GM12872 (cell line): ENCODE measurements around the gene BICD2.

Source experiments
- TF ChIP-seq, protein P1 (sequence below): IDR thresholded peaks from 3 replicates; pipeline ENCODE4 v1.5.1; 2011; ENCODE audit warnings: low read depth, mild to moderate bottlenecking, low read length, moderate library complexity; ENCODE audit not compliant: insufficient read depth

Gene BICD2

DNA sequence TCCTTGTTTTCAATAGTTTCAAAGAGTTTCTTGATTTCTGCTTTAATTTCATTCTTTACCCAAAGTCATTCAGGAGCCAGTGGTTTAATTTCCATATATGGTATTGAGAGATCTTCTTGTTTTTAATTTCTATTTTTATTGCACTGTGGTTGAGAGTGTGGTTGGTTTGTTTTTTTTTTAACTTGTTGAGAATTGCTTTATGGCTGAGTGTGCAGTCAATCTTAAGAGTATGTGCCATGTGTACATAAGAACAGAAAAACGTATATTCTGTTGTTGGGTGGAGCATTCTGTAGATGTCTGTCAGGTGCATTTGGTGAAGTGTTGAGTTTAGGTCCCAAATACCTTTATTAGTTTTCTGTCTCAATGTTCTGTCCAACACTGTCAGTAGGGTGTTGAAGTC is 68.0 kb downstream of the BICD2 start:
- TF ChIP-seq, protein P1, sequence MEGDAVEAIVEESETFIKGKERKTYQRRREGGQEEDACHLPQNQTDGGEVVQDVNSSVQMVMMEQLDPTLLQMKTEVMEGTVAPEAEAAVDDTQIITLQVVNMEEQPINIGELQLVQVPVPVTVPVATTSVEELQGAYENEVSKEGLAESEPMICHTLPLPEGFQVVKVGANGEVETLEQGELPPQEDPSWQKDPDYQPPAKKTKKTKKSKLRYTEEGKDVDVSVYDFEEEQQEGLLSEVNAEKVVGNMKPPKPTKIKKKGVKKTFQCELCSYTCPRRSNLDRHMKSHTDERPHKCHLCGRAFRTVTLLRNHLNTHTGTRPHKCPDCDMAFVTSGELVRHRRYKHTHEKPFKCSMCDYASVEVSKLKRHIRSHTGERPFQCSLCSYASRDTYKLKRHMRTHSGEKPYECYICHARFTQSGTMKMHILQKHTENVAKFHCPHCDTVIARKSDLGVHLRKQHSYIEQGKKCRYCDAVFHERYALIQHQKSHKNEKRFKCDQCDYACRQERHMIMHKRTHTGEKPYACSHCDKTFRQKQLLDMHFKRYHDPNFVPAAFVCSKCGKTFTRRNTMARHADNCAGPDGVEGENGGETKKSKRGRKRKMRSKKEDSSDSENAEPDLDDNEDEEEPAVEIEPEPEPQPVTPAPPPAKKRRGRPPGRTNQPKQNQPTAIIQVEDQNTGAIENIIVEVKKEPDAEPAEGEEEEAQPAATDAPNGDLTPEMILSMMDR: no peak

- TF ChIP-seq, protein P1: peak; percentile 43
Observed at GRCh38 chr9:92686954-92687353, 77.7 kb downstream of the BICD2 start.

- TF ChIP-seq, protein P1: no peak
Observed at GRCh38 chr9:92685022-92685421, 79.6 kb downstream of the BICD2 start.

DNA sequence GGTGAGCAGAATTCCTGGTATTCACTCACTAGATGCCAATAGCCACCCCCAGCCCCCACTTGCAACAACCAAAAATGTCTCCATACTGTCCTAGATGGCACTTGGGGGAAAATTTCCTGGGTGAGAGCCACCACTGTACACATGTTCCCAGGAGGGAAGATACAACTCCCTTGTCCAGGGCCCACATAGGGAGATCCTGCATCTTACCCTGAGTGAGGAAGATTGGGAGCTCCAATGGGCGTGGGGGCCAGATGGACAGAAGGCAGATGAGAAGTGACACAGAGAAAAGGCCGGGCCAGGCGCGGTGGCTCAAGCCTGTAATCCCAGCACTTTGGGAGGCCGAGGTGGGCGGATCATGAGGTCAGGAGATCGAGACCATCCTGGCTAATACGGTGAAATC is 82.4 kb downstream of the BICD2 start:
- TF ChIP-seq, protein P1: no peak

GRCh38 chr9:92680166-92681119 is 84.2 kb downstream of the BICD2 start:
- TF ChIP-seq, protein P1: no peak

- TF ChIP-seq, protein P1: no peak
Observed at GRCh38 chr9:92679413-92680165, 85.0 kb downstream of the BICD2 start.

GRCh38 chr9:92671323-92671722 is 93.3 kb downstream of the BICD2 start:
- TF ChIP-seq, protein P1: no peak
